Activated T-cell treated with anti-CD3 and anti-CD28 coated beads, Interleukin-2, amount 50 U/mL, for 72 hours (primary cell): ENCODE results near the gene RTL3. TPM values are rescaled to one million over a fixed set of nuclear protein-coding genes. Genes with fewer than 3 reads are reported as not detected.
"Not testable (repeated sequence)": the region's sequence is repeated elsewhere in the genome, so short reads cannot be mapped to it uniquely, and the experiment has no call there.

ENCODE experiments used
- ATAC-seq, 2 donors: fragments of 150-1000 bp; cut with Tn5 transposase; replicated peaks in 1 of 2; 2 replicates each; pipeline ENCODE4 v1.10.0; 2021; ENCODE audit warnings: moderate library complexity in 2 of 2, mild to moderate bottlenecking in 1 of 2
- DNase-seq, 2 donors: peaks; one replicate each; pipeline ENCODE4 v3.0.0; 2021 to 2022; ENCODE audit warnings: mixed read lengths in 1 of 2
- H3K27ac Mint-ChIP-seq: one replicate; pipeline ENCODE4 v1.8.0; 2022; ENCODE audit warnings: mild to moderate bottlenecking, moderate library complexity, mixed read lengths
- H3K27me3 Mint-ChIP-seq: one replicate; pipeline ENCODE4 v1.8.0; 2022; ENCODE audit warnings: low read depth, mixed read lengths
- H3K36me3 Mint-ChIP-seq, 2 donors: one replicate each; pipeline ENCODE4 v1.8.0; 2022; ENCODE audit warnings: mixed read lengths in 2 of 2, mild to moderate bottlenecking in 1 of 2; ENCODE audit not compliant: insufficient read depth in 2 of 2
- H3K4me1 Mint-ChIP-seq: one replicate; pipeline ENCODE4 v1.8.0; 2022; ENCODE audit warnings: low read depth, mixed read lengths
- H3K4me3 Mint-ChIP-seq, 2 donors: one replicate each; pipeline ENCODE4 v1.8.0; 2022; ENCODE audit warnings: mild to moderate bottlenecking in 2 of 2, mixed read lengths in 2 of 2, moderate library complexity in 2 of 2
- H3K9me3 Mint-ChIP-seq, 2 donors: one replicate each; pipeline ENCODE4 v1.8.0; 2022; ENCODE audit warnings: mixed read lengths in 2 of 2
- total RNA-seq, 2 donors: library from RNA; stranded (reverse); gene quantifications; one replicate each; pipeline ENCODE4 v1.2.3, GENCODE V29; 2022

Gene RTL3
- total RNA-seq, 2 donors from 2014 or later, result not detected

DNA sequence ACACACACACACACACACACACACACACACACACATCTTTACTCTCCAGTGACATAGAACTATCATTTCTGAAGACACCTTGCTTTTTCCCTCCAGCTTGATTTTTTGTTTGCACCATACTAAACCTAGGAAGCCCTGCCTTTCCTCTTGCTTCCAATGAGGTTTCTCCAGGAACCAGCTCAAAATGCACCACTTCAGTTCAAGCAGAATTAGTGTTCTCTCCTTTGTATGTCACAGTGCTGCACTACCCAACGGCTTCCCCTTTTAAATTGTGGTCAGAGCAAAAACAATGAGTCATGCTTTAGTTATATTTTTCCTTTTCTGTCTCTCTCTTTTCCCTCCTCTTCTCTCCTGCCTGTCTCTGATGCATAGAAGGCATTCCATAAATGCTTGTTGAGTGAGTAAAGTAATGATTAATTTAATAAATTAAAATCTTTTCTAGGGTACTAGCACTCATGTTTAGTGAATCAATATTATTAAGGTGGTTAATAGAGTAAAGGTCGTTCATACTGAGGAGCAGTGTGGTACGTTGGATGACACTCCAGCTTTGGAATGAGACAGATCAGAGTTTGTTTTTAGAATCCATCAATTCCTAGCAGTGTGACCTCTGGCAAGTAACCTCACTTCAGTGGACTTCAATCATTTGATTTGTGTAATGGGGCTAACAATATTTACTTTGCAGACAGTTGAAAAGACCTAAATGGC lies 5.9 kb downstream of the RTL3 start:
- peak in 1 of 2 donors; percentile 52 for ATAC-seq
- H3K36me3 Mint-ChIP-seq, result no peaks in the 10 kb centered on the region
- H3K27ac Mint-ChIP-seq, result peak overlapping the region; percentile 56
- no peak for DNase-seq
- H3K4me3 Mint-ChIP-seq, result peak overlapping the region in 1 of 2 donors; percentile 47
- H3K27me3 Mint-ChIP-seq, result peaks cover 7% of the 10 kb centered on the region
- H3K9me3 Mint-ChIP-seq, result peaks cover 0 to under 1% of the 10 kb centered on the region in 2 donors
- H3K4me1 Mint-ChIP-seq, result peaks cover 23% of the 10 kb centered on the region

GRCh38 chrX:78650906-78651437 lies 8.2 kb downstream of the RTL3 start:
- no peak for DNase-seq
- Mint-ChIP-seq H3K27ac (peak overlapping the region; percentile 50), H3K36me3 (peaks cover 0 to 4% of the 10 kb centered on the region in 2 donors), H3K4me1 (peaks cover 20% of the 10 kb centered on the region), H3K4me3 (peak overlapping the region; percentile 45 to 72), H3K9me3 (peaks cover 2 to 8% of the 10 kb centered on the region in 2 donors), H3K27me3 (peaks cover 18% of the 10 kb centered on the region)
- peak; percentile 75 to 81 for ATAC-seq

DNA sequence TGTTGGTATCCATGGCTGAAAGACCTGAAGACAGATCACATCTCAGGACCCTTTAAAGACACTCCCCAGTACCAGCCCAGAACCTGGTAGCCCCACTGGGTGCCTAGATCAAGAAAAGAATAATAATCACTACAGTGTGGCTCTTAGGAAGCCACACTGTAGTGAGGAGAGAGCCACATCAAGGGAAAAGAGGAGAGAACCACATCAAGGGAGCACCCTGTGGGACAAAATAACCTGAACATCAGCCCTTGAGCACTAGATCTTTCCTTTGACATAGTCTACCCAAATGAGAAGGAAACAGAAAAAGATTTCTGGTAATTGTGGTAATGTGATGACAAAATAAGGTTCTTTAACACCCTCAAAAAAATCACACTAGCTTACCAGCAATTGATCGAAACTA lies 15.3 kb downstream of the RTL3 start:
- H3K27ac Mint-ChIP-seq, result no peak overlapping the region
- ATAC-seq (peak in 1 of 2 donors; percentile 51), DNase-seq (no peak)
- H3K9me3 Mint-ChIP-seq, result peaks cover 2 to 21% of the 10 kb centered on the region in 2 donors
- peaks cover 11% of the 10 kb centered on the region for H3K4me1 Mint-ChIP-seq
- H3K27me3 Mint-ChIP-seq, result peaks cover 41% of the 10 kb centered on the region
- H3K36me3 Mint-ChIP-seq, result peaks cover 7 to 14% of the 10 kb centered on the region in 2 donors
- peak overlapping the region; percentile 20 to 25 for H3K4me3 Mint-ChIP-seq

DNA sequence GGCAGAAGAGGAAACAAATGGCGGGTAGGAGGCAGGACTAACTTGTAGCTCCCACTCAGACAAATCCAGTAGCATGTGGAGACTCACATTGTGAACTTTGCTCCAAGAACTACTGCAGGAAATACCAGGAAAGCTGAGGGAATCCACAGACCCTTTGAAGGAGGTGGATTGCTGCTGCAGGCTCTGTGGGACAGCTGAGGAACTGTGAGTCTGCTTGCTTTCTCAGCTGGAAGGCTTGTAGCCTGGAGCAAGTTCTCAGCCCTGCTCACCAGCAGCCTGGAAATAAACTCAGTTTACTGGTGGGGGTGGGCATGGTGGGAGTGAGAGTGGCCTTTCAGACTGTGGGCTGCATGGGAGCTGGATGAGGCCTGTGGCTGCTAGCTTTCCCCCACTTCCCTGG lies 16.0 kb downstream of the RTL3 start:
- no peak for DNase-seq
- no peak for ATAC-seq
- H3K4me3 Mint-ChIP-seq, result no peak overlapping the region
- H3K9me3 Mint-ChIP-seq, result peaks cover 2 to 18% of the 10 kb centered on the region in 2 donors
- peaks cover 7 to 14% of the 10 kb centered on the region in 2 donors for H3K36me3 Mint-ChIP-seq
- peaks cover 11% of the 10 kb centered on the region for H3K4me1 Mint-ChIP-seq
- no peak overlapping the region for H3K27ac Mint-ChIP-seq
- peaks cover 46% of the 10 kb centered on the region for H3K27me3 Mint-ChIP-seq

DNA sequence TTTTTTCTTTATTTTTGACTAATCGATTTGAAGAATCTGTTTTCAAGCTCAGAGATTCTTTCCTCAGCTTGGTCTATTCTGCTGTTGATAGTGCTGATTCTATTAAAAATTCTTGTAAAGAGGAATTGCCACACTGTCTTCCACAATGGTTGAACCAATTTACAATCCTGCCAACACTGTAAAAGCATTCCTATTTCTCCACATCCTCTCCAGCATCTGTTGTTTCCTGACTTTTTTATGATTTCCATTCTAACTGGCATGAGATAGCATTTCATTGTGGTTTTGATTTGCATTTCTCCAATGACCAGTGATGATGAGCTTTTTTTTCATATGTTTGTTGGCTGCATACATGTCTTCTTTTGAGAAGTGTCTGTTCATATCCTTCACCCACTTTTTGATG lies 23.0 kb downstream of the RTL3 start:
- not testable (repeated sequence) for H3K4me1 Mint-ChIP-seq, DNase-seq, H3K9me3 Mint-ChIP-seq, H3K4me3 Mint-ChIP-seq, H3K36me3 Mint-ChIP-seq, ATAC-seq, H3K27ac Mint-ChIP-seq
- H3K27me3 Mint-ChIP-seq, result peaks cover 50% of the 10 kb centered on the region

GRCh38 chrX:78624962-78625909 lies 33.9 kb downstream of the RTL3 start:
- H3K36me3 Mint-ChIP-seq, result no peaks in the 10 kb centered on the region
- H3K4me1 Mint-ChIP-seq, result peaks cover 8% of the 10 kb centered on the region
- no peak overlapping the region for H3K4me3 Mint-ChIP-seq
- no peaks in the 10 kb centered on the region for H3K9me3 Mint-ChIP-seq
- peaks cover under 1% of the 10 kb centered on the region for H3K27me3 Mint-ChIP-seq
- no peak overlapping the region for H3K27ac Mint-ChIP-seq
- no peak for DNase-seq
- no peak for ATAC-seq

- H3K9me3 Mint-ChIP-seq, result no peaks in the 10 kb centered on the region
- no peaks in the 10 kb centered on the region for H3K36me3 Mint-ChIP-seq
- H3K27ac Mint-ChIP-seq, result no peak overlapping the region
- peaks cover 8% of the 10 kb centered on the region for H3K4me1 Mint-ChIP-seq
- H3K4me3 Mint-ChIP-seq, result no peak overlapping the region
- DNase-seq (no peak), ATAC-seq (no peak)
- H3K27me3 Mint-ChIP-seq, result peaks cover 8% of the 10 kb centered on the region
These were observed 34.7 kb downstream of the RTL3 start for GRCh38 chrX:78624426-78624825.

GRCh38 chrX:78622831-78623230 lies 36.3 kb downstream of the RTL3 start:
- no peak for DNase-seq
- Mint-ChIP-seq H3K4me3 (no peak overlapping the region), H3K36me3 (no peaks in the 10 kb centered on the region), H3K4me1 (peaks cover 8% of the 10 kb centered on the region), H3K27me3 (peaks cover 19% of the 10 kb centered on the region), H3K9me3 (no peaks in the 10 kb centered on the region), H3K27ac (no peak overlapping the region)
- no peak for ATAC-seq

DNA sequence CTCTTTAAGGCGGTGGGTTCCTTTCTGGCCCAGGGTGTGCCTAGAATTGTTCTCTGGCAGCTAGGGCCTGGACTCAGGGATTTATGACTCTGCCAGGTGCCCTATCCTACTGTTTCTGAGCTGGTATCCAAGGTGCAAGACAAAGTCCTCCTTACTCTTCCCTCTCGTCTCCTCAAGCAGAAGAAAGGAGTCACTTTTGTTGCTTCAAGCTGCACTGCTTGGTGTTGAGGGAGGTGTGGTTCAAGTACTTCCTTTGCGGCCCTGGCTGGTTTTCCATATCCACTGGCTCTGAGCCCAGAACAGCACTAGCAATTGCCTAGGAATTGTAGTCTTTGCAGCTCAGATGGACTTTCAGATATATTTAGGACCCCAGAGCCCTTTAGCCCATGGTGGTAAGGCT lies 39.3 kb downstream of the RTL3 start:
- H3K9me3 Mint-ChIP-seq, result no peaks in the 10 kb centered on the region
- no peak overlapping the region for H3K27ac Mint-ChIP-seq
- no peak for DNase-seq
- H3K27me3 Mint-ChIP-seq, result peaks cover 19% of the 10 kb centered on the region
- H3K36me3 Mint-ChIP-seq, result no peaks in the 10 kb centered on the region
- H3K4me3 Mint-ChIP-seq, result no peak overlapping the region
- no peaks in the 10 kb centered on the region for H3K4me1 Mint-ChIP-seq
- ATAC-seq, result no peak

- Mint-ChIP-seq H3K4me3 (no peak overlapping the region), H3K27me3 (peaks cover 19% of the 10 kb centered on the region), H3K36me3 (no peaks in the 10 kb centered on the region), H3K27ac (no peak overlapping the region), H3K4me1 (no peaks in the 10 kb centered on the region), H3K9me3 (no peaks in the 10 kb centered on the region)
- no peak for DNase-seq
- ATAC-seq, result no peak
These were observed 40.1 kb downstream of the RTL3 start for GRCh38 chrX:78618987-78619386.

GRCh38 chrX:78614264-78614663 lies 44.9 kb downstream of the RTL3 start:
- Mint-ChIP-seq H3K27ac (no peak overlapping the region), H3K4me1 (no peaks in the 10 kb centered on the region), H3K27me3 (peaks cover 18% of the 10 kb centered on the region), H3K36me3 (no peaks in the 10 kb centered on the region), H3K4me3 (no peak overlapping the region), H3K9me3 (peaks cover 0 to 3% of the 10 kb centered on the region in 2 donors)
- DNase-seq (no peak), ATAC-seq (no peak)
